ENCODE data around the gene TGFB1.

The TGFB1 gene

GRCh38 chr19:41362143-41362847 is 8.6 kb upstream of the TGFB1 start:
- Histone ChIP-seq H2BK120ac (ENCODE audit: low read depth, low read length) (no peak overlapping the region), H2BK15ac (replicated peaks; ENCODE audit: low read depth) (no peak overlapping the region), H3K4ac (ENCODE audit: low read depth, low read length) (no peak overlapping the region), H4K8ac (ENCODE audit: low read depth, low read length) (no peak overlapping the region), H3K36me3 (ENCODE audit: control insufficient read depth, insufficient read depth, low read length) (no peaks in the 10 kb centered on the region), H3K4me2 (ENCODE audit: low read length) (no peak overlapping the region), H3K4me1 (ENCODE audit: control insufficient read depth, low read depth, low read length) (peaks cover 3% of the 10 kb centered on the region), H3K4me3 (ENCODE audit: low read length) (no peak overlapping the region), H3K56ac (ENCODE audit: low read length) (no peak overlapping the region), H3K79me1 (ENCODE audit: low read length) (peaks cover 4% of the 10 kb centered on the region), H3K18ac (ENCODE audit: low read length) (no peak overlapping the region), H3K79me2 (ENCODE audit: control insufficient read depth, insufficient read depth, low read length) (no peaks in the 10 kb centered on the region), H4K5ac (ENCODE audit: low read length) (no peak overlapping the region), H2BK5ac (ENCODE audit: low read length) (no peak overlapping the region), H3K9ac (ENCODE audit: low read length) (no peak overlapping the region), H3K23ac (ENCODE audit: low read length) (no peak overlapping the region), H2AK5ac (ENCODE audit: low read length) (no peak overlapping the region), H3K27me3 (ENCODE audit: insufficient read depth, low read length, poor library complexity) (no peaks in the 10 kb centered on the region), H3K27ac (ENCODE audit: low read depth, low read length) (no peak overlapping the region)
- no CpG with 5 or more reads among the region's 10 CpGs for WGBS (ENCODE audit: extremely low coverage, insufficient coverage, low lambda C conversion rate)
- no peak for DNase-seq

DNA sequence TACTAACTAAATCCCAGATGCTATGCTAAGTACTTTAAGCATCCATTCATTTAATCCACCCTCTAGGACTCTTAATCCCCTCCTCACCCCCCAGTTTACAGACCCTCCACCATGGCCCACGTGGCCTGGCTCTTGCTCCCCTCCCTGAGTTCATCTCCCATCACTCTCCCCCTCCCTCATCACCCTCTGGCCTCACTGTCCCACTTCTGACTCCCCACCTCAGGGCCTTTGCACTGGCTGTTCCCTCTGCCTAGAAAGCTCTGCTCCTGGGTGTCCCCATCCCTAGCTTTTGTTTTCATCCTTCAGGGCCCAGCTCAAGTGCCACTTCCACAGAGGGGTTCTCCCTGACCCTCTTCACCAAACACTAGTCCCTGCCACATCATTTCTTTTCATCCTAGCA is 6.0 kb upstream of the TGFB1 start:
- Histone ChIP-seq H4K8ac (ENCODE audit: low read depth, low read length) (no peak overlapping the region), H3K27me3 (ENCODE audit: insufficient read depth, low read length, poor library complexity) (no peaks in the 10 kb centered on the region), H2BK120ac (ENCODE audit: low read depth, low read length) (no peak overlapping the region), H2BK5ac (ENCODE audit: low read length) (no peak overlapping the region), H3K23ac (ENCODE audit: low read length) (no peak overlapping the region), H3K4me2 (ENCODE audit: low read length) (no peak overlapping the region), H3K36me3 (ENCODE audit: control insufficient read depth, insufficient read depth, low read length) (no peaks in the 10 kb centered on the region), H3K56ac (ENCODE audit: low read length) (no peak overlapping the region), H2AK5ac (ENCODE audit: low read length) (no peak overlapping the region), H3K4ac (ENCODE audit: low read depth, low read length) (no peak overlapping the region), H3K9ac (ENCODE audit: low read length) (no peak overlapping the region), H3K79me1 (ENCODE audit: low read length) (peaks cover 3% of the 10 kb centered on the region), H3K4me3 (ENCODE audit: low read length) (no peak overlapping the region), H3K79me2 (ENCODE audit: control insufficient read depth, insufficient read depth, low read length) (no peaks in the 10 kb centered on the region), H2BK15ac (replicated peaks; ENCODE audit: low read depth) (no peak overlapping the region), H3K4me1 (ENCODE audit: control insufficient read depth, low read depth, low read length) (peaks cover 2% of the 10 kb centered on the region), H4K5ac (ENCODE audit: low read length) (no peak overlapping the region), H3K18ac (ENCODE audit: low read length) (no peak overlapping the region), H3K27ac (ENCODE audit: low read depth, low read length) (no peak overlapping the region)
- DNase-seq, result no peak
- WGBS (ENCODE audit: extremely low coverage, insufficient coverage, low lambda C conversion rate), result no CpG with 5 or more reads among the region's 1 CpG

GRCh38 chr19:41357746-41358145 is 4.0 kb upstream of the TGFB1 start:
- Histone ChIP-seq H2BK120ac (ENCODE audit: low read depth, low read length) (no peak overlapping the region), H3K4me1 (ENCODE audit: control insufficient read depth, low read depth, low read length) (no peaks in the 10 kb centered on the region), H3K4me3 (ENCODE audit: low read length) (no peak overlapping the region), H4K5ac (ENCODE audit: low read length) (no peak overlapping the region), H4K8ac (ENCODE audit: low read depth, low read length) (no peak overlapping the region), H3K56ac (ENCODE audit: low read length) (no peak overlapping the region), H3K79me1 (ENCODE audit: low read length) (peaks cover 3% of the 10 kb centered on the region), H3K4ac (ENCODE audit: low read depth, low read length) (no peak overlapping the region), H3K18ac (ENCODE audit: low read length) (no peak overlapping the region), H3K27ac (ENCODE audit: low read depth, low read length) (no peak overlapping the region), H3K27me3 (ENCODE audit: insufficient read depth, low read length, poor library complexity) (no peaks in the 10 kb centered on the region), H3K4me2 (ENCODE audit: low read length) (no peak overlapping the region), H3K79me2 (ENCODE audit: control insufficient read depth, insufficient read depth, low read length) (peaks cover 5% of the 10 kb centered on the region), H2AK5ac (ENCODE audit: low read length) (no peak overlapping the region), H2BK5ac (ENCODE audit: low read length) (no peak overlapping the region), H3K36me3 (ENCODE audit: control insufficient read depth, insufficient read depth, low read length) (no peaks in the 10 kb centered on the region), H3K9ac (ENCODE audit: low read length) (no peak overlapping the region), H3K23ac (ENCODE audit: low read length) (no peak overlapping the region), H2BK15ac (replicated peaks; ENCODE audit: low read depth) (no peak overlapping the region)
- WGBS (ENCODE audit: extremely low coverage, insufficient coverage, low lambda C conversion rate), result no CpG with 5 or more reads among the region's 13 CpGs
- DNase-seq, result no peak

DNA sequence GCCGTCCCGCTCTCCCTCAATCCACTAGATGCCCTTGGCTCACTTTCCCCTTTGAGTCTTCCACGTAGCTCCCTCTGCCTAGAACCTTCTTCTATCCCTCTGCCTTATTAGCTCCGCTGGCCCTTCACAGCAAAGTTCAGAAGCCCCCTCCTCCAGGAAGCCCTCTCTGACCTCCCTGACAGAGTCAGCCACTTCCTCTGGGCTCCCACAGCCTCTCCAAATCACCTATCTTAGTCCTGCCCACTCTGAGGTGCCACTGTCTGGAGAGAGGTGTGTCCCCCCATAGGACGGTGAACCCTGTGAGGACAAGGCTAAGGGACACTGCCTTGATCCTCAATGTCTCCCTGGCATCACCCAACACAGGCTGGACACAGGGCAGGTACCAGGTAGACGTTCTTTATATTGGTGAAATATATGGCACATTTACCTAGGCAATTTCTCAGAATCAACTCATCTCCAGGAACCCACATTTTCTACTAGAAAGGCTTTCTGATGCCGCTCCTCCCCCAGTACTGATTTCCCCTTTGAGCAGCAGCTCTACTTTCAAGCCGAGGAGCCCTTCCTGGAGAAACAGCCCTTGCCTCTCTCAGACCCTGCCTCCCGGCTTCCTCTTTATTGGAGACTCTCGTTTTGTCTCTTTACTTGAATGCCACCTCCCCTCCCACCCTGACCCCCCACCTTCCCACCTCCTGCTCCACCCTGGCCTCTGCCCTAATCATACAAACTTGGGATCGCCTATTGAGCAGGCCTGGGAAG is 3.4 kb upstream of the TGFB1 start:
- H3K27ac ChIP-seq (ENCODE audit: low read depth, low read length), result no peak overlapping the region
- H2BK5ac ChIP-seq (ENCODE audit: low read length), result no peak overlapping the region
- no peak overlapping the region for H3K4me3 ChIP-seq (ENCODE audit: low read length)
- no CpG with 5 or more reads among the region's 11 CpGs for WGBS (ENCODE audit: extremely low coverage, insufficient coverage, low lambda C conversion rate)
- no peak overlapping the region for H3K9ac ChIP-seq (ENCODE audit: low read length)
- peaks cover 11% of the 10 kb centered on the region for H3K79me2 ChIP-seq (ENCODE audit: control insufficient read depth, insufficient read depth, low read length)
- H2AK5ac ChIP-seq (ENCODE audit: low read length), result no peak overlapping the region
- no peak overlapping the region for H4K5ac ChIP-seq (ENCODE audit: low read length)
- no peak for DNase-seq
- no peaks in the 10 kb centered on the region for H3K4me1 ChIP-seq (ENCODE audit: control insufficient read depth, low read depth, low read length)
- no peak overlapping the region for H3K4me2 ChIP-seq (ENCODE audit: low read length)
- H4K8ac ChIP-seq (ENCODE audit: low read depth, low read length), result no peak overlapping the region
- H3K79me1 ChIP-seq (ENCODE audit: low read length), result peaks cover 4% of the 10 kb centered on the region
- no peaks in the 10 kb centered on the region for H3K36me3 ChIP-seq (ENCODE audit: control insufficient read depth, insufficient read depth, low read length)
- no peak overlapping the region for H3K18ac ChIP-seq (ENCODE audit: low read length)
- H3K4ac ChIP-seq (ENCODE audit: low read depth, low read length), result no peak overlapping the region
- H3K23ac ChIP-seq (ENCODE audit: low read length), result no peak overlapping the region
- no peaks in the 10 kb centered on the region for H3K27me3 ChIP-seq (ENCODE audit: insufficient read depth, low read length, poor library complexity)
- H2BK15ac ChIP-seq (replicated peaks; ENCODE audit: low read depth), result no peak overlapping the region
- H2BK120ac ChIP-seq (ENCODE audit: low read depth, low read length), result no peak overlapping the region
- peak overlapping the region; percentile 30 for H3K56ac ChIP-seq (ENCODE audit: low read length)

DNA sequence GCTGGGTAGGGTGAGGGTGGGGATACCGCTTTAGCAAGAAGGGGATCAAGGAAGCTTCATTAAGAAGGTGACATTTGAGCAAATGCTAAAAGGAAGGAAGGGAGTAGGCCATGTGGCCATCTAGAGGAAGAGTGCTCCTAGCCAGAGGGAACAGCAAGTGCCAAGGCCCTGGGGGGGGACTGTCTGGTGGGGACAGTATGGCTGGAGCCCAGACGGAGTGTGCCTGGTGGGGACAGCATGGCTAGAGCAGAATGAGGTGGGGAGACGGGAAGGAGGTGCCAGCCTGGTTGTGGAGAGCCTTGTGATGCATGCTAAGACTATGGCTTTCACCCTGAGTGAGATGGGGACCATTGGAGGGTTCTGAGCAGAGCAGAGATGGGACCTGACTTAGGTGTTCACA is 2.1 kb upstream of the TGFB1 start:
- Histone ChIP-seq H3K79me2 (ENCODE audit: control insufficient read depth, insufficient read depth, low read length) (peaks cover 23% of the 10 kb centered on the region), H2BK15ac (replicated peaks; ENCODE audit: low read depth) (no peak overlapping the region), H3K18ac (ENCODE audit: low read length) (no peak overlapping the region), H3K9ac (ENCODE audit: low read length) (no peak overlapping the region), H3K56ac (ENCODE audit: low read length) (no peak overlapping the region), H2BK5ac (ENCODE audit: low read length) (no peak overlapping the region), H3K27ac (ENCODE audit: low read depth, low read length) (no peak overlapping the region), H3K79me1 (ENCODE audit: low read length) (peaks cover 8% of the 10 kb centered on the region), H3K4ac (ENCODE audit: low read depth, low read length) (no peak overlapping the region), H3K4me1 (ENCODE audit: control insufficient read depth, low read depth, low read length) (no peaks in the 10 kb centered on the region), H4K5ac (ENCODE audit: low read length) (no peak overlapping the region), H3K23ac (ENCODE audit: low read length) (no peak overlapping the region), H3K36me3 (ENCODE audit: control insufficient read depth, insufficient read depth, low read length) (no peaks in the 10 kb centered on the region), H4K8ac (ENCODE audit: low read depth, low read length) (no peak overlapping the region), H3K4me3 (ENCODE audit: low read length) (no peak overlapping the region), H2AK5ac (ENCODE audit: low read length) (no peak overlapping the region), H2BK120ac (ENCODE audit: low read depth, low read length) (no peak overlapping the region), H3K27me3 (ENCODE audit: insufficient read depth, low read length, poor library complexity) (no peaks in the 10 kb centered on the region), H3K4me2 (ENCODE audit: low read length) (no peak overlapping the region)
- WGBS (ENCODE audit: extremely low coverage, insufficient coverage, low lambda C conversion rate), result no CpG with 5 or more reads among the region's 3 CpGs
- DNase-seq, result no peak
